Effector memory CD8-positive, alpha-beta T cell (primary cell): ENCODE measurements around the gene IRX4.

Experiments used
- ATAC-seq: fragments of 150-1000 bp; cut with Tn5 transposase; replicated peaks from 2 replicates; pipeline ENCODE4 v1.10.0; 2021; ENCODE audit warnings: mild to moderate bottlenecking, moderate library complexity
- DNase-seq, 3 experiments: peaks; one replicate each; pipeline ENCODE4 v3.0.0; 2021
- H3K27ac Mint-ChIP-seq, 2 donors: one replicate each; pipeline ENCODE4 v1.8.0; 2022; ENCODE audit warnings: mild to moderate bottlenecking in 2 of 2, mixed read lengths in 2 of 2, moderate library complexity in 2 of 2
- H3K27me3 Mint-ChIP-seq, 2 donors: one replicate each; pipeline ENCODE4 v1.8.0; 2022; ENCODE audit warnings: mixed read lengths in 2 of 2
- H3K36me3 Mint-ChIP-seq: one replicate; pipeline ENCODE4 v1.8.0; 2022; ENCODE audit warnings: mild to moderate bottlenecking, moderate library complexity, mixed read lengths; ENCODE audit not compliant: insufficient read depth
- H3K4me1 Mint-ChIP-seq, 2 donors: one replicate each; pipeline ENCODE4 v1.8.0; 2022; ENCODE audit warnings: low read depth in 2 of 2, mixed read lengths in 2 of 2
- H3K4me3 Mint-ChIP-seq, 2 donors: one replicate each; pipeline ENCODE4 v1.8.0; 2022; ENCODE audit warnings: mild to moderate bottlenecking in 2 of 2, mixed read lengths in 2 of 2, moderate library complexity in 2 of 2
- H3K9me3 Mint-ChIP-seq, 2 donors: one replicate each; pipeline ENCODE4 v1.8.0; 2022; ENCODE audit warnings: mixed read lengths in 2 of 2

Gene IRX4

GRCh38 chr5:1883925-1884677, 1.4 kb upstream of the IRX4 start:
- H3K9me3 Mint-ChIP-seq: no peaks in the 10 kb centered on the region
- H3K36me3 Mint-ChIP-seq: peaks cover 4% of the 10 kb centered on the region
- DNase-seq (no peak), ATAC-seq (no peak)
- H3K4me3 Mint-ChIP-seq: peak overlapping the region in 1 of 2 donors; percentile 47
- H3K27ac Mint-ChIP-seq: no peak overlapping the region
- H3K27me3 Mint-ChIP-seq: peaks cover 53 to 76% of the 10 kb centered on the region in 2 donors
- peaks cover 3 to 16% of the 10 kb centered on the region in 2 donors for H3K4me1 Mint-ChIP-seq

GRCh38 chr5:1883120-1883924, 597 bp upstream of the IRX4 start:
- peak overlapping the region in 1 of 2 donors; percentile 35 for H3K27ac Mint-ChIP-seq
- no peak overlapping the region for H3K4me3 Mint-ChIP-seq
- H3K36me3 Mint-ChIP-seq: peaks cover 4% of the 10 kb centered on the region
- no peak for ATAC-seq
- peaks cover 48 to 72% of the 10 kb centered on the region in 2 donors for H3K27me3 Mint-ChIP-seq
- peaks cover 3 to 16% of the 10 kb centered on the region in 2 donors for H3K4me1 Mint-ChIP-seq
- DNase-seq: no peak
- no peaks in the 10 kb centered on the region for H3K9me3 Mint-ChIP-seq

GRCh38 chr5:1881731-1882336, 891 bp downstream of the IRX4 start:
- no peaks in the 10 kb centered on the region for H3K9me3 Mint-ChIP-seq
- H3K36me3 Mint-ChIP-seq: peaks cover 4% of the 10 kb centered on the region
- no peak for DNase-seq
- peaks cover 3 to 16% of the 10 kb centered on the region in 2 donors for H3K4me1 Mint-ChIP-seq
- H3K27ac Mint-ChIP-seq: no peak overlapping the region
- ATAC-seq: no peak
- H3K27me3 Mint-ChIP-seq: peaks cover 46 to 76% of the 10 kb centered on the region in 2 donors
- H3K4me3 Mint-ChIP-seq: no peak overlapping the region

GRCh38 chr5:1881098-1881572, 1.6 kb downstream of the IRX4 start:
- H3K27me3 Mint-ChIP-seq: peaks cover 46 to 78% of the 10 kb centered on the region in 2 donors
- H3K4me1 Mint-ChIP-seq: peaks cover 3 to 16% of the 10 kb centered on the region in 2 donors
- no peak for ATAC-seq
- no peak for DNase-seq
- H3K4me3 Mint-ChIP-seq: no peak overlapping the region
- peaks cover 4% of the 10 kb centered on the region for H3K36me3 Mint-ChIP-seq
- no peak overlapping the region for H3K27ac Mint-ChIP-seq
- H3K9me3 Mint-ChIP-seq: no peaks in the 10 kb centered on the region

GRCh38 chr5:1880377-1881025, 2.2 kb downstream of the IRX4 start:
- H3K4me1 Mint-ChIP-seq: peaks cover 7 to 19% of the 10 kb centered on the region in 2 donors
- no peak for ATAC-seq
- no peak for DNase-seq
- H3K27me3 Mint-ChIP-seq: peaks cover 48 to 79% of the 10 kb centered on the region in 2 donors
- H3K9me3 Mint-ChIP-seq: no peaks in the 10 kb centered on the region
- peak overlapping the region; percentile 10 to 35 for H3K4me3 Mint-ChIP-seq
- no peak overlapping the region for H3K27ac Mint-ChIP-seq
- H3K36me3 Mint-ChIP-seq: peaks cover 4% of the 10 kb centered on the region

- no peak overlapping the region for H3K27ac Mint-ChIP-seq
- peaks cover 47 to 79% of the 10 kb centered on the region in 2 donors for H3K27me3 Mint-ChIP-seq
- no peak for DNase-seq
- no peak overlapping the region for H3K4me3 Mint-ChIP-seq
- ATAC-seq: no peak
- peaks cover 4% of the 10 kb centered on the region for H3K36me3 Mint-ChIP-seq
- H3K9me3 Mint-ChIP-seq: no peaks in the 10 kb centered on the region
- H3K4me1 Mint-ChIP-seq: peaks cover 7 to 19% of the 10 kb centered on the region in 2 donors
Observed at GRCh38 chr5:1879292-1880263, 3.1 kb downstream of the IRX4 start.

- Mint-ChIP-seq H3K4me1 (peaks cover 4 to 18% of the 10 kb centered on the region in 2 donors), H3K9me3 (no peaks in the 10 kb centered on the region), H3K4me3 (no peak overlapping the region), H3K27ac (no peak overlapping the region), H3K27me3 (peaks cover 52 to 79% of the 10 kb centered on the region in 2 donors), H3K36me3 (peaks cover 4% of the 10 kb centered on the region)
- ATAC-seq: no peak
- DNase-seq: no peak
Observed at GRCh38 chr5:1878050-1878849, 4.5 kb downstream of the IRX4 start.

GRCh38 chr5:1877103-1878049, 5.3 kb downstream of the IRX4 start:
- no peak overlapping the region for H3K4me3 Mint-ChIP-seq
- H3K9me3 Mint-ChIP-seq: no peaks in the 10 kb centered on the region
- H3K36me3 Mint-ChIP-seq: no peaks in the 10 kb centered on the region
- H3K4me1 Mint-ChIP-seq: peaks cover 4 to 18% of the 10 kb centered on the region in 2 donors
- H3K27me3 Mint-ChIP-seq: peaks cover 60 to 84% of the 10 kb centered on the region in 2 donors
- DNase-seq: no peak
- H3K27ac Mint-ChIP-seq: no peak overlapping the region
- ATAC-seq: no peak

- peaks cover 60 to 83% of the 10 kb centered on the region in 2 donors for H3K27me3 Mint-ChIP-seq
- no peak for ATAC-seq
- peaks cover 4 to 15% of the 10 kb centered on the region in 2 donors for H3K4me1 Mint-ChIP-seq
- H3K4me3 Mint-ChIP-seq: no peak overlapping the region
- no peak overlapping the region for H3K27ac Mint-ChIP-seq
- no peaks in the 10 kb centered on the region for H3K9me3 Mint-ChIP-seq
- H3K36me3 Mint-ChIP-seq: no peaks in the 10 kb centered on the region
- DNase-seq: no peak
Observed at GRCh38 chr5:1876660-1877064, 6.1 kb downstream of the IRX4 start.

GRCh38 chr5:1875843-1876659, 6.7 kb downstream of the IRX4 start:
- Mint-ChIP-seq H3K9me3 (no peaks in the 10 kb centered on the region), H3K27me3 (peaks cover 54 to 77% of the 10 kb centered on the region in 2 donors), H3K36me3 (no peaks in the 10 kb centered on the region), H3K4me3 (peak overlapping the region; percentile 30 to 56), H3K4me1 (peaks cover 4 to 15% of the 10 kb centered on the region in 2 donors), H3K27ac (no peak overlapping the region)
- ATAC-seq (no peak), DNase-seq (no peak)
